ENCODE results near the gene KIAA0586. TPM values are rescaled to one million over a fixed set of nuclear protein-coding genes. Genes with fewer than 3 reads are reported as not detected.
A peak's percentile ranks its signal among the peaks of the same experiment; 100 is the strongest.

Gene KIAA0586
- 25.9 and 29.2 TPM in 2 replicates for total RNA-seq
- polyA plus RNA-seq, result 5.9 and 7.4 TPM in 2 replicates
- polyA plus RNA-seq (2011; cell fraction: cytosol; rRNA removed), result 12.2 TPM in 2 replicates
- polyA plus RNA-seq (2011; cell fraction: nucleus; rRNA removed), result 21.0 and 25.2 TPM in 2 replicates
- 12.8 and 24.4 TPM in 2 replicates for polyA plus RNA-seq (2012)
- polyA minus RNA-seq, result 24.4 and 26.4 TPM in 2 replicates
- 24.9 TPM for polyA minus RNA-seq (2011; cell fraction: cytosol; rRNA and poly(A)+ RNA removed)
- polyA minus RNA-seq (2011; cell fraction: nucleus; rRNA and poly(A)+ RNA removed), result 33.9 and 47.3 TPM in 2 replicates
- percentile 74 among the genes with signal in this experiment for Bru-seq, nascent RNA
- percentile 56 among the genes with signal in this experiment for BruChase-seq, experiment 1, labeled RNA remaining after a 6-hour chase
- percentile 59 among the genes with signal in this experiment for BruChase-seq, experiment 2, labeled RNA remaining after a 2-hour chase
- long read RNA-seq, partial matches to known transcripts, result 7 of 28 reads
- long read RNA-seq, other reads (novel, unspliced or antisense), result 21 of 28 reads

- no peaks in the 10 kb centered on the region for H3K27me3 ChIP-seq (ENCODE audit: control insufficient read depth in 2 of 2, insufficient read depth in 2 of 2, low read length in 2 of 2)
- intact Hi-C loops (cut with micrococcal nuclease) (loop anchor here (1.0 to 5.0 kb wide), 6 partner anchors 31 to 1160 kb away; partner anchors contain the start of genes ACTR10, AP5M1, ARID4A and EXOC5), dilution Hi-C loops (cut with MboI; ENCODE audit: extremely low pct_ligation_motif_present, low sequenced_read_pairs) (no loop called here)
- H3K79me2 ChIP-seq (ENCODE audit: control insufficient read depth, insufficient read depth, low read length), result peaks cover 45% of the 10 kb centered on the region
- peak within 1 kb of the TSS; percentile 94 for H2AFZ ChIP-seq (ENCODE audit: low read depth, low read length)
- peak within 1 kb of the TSS; percentile 98 for H3K9ac ChIP-seq (replicated peaks; ENCODE audit: extremely low read depth, insufficient read depth, low read length)
- H4K20me1 ChIP-seq (replicated peaks; ENCODE audit: control insufficient read depth, extremely low read depth, insufficient read depth, low read length), result no peaks in the 10 kb centered on the region
- peak within 1 kb of the TSS; percentile 95 for H3K27ac ChIP-seq (ENCODE audit: insufficient read depth, low read depth, low read length)
- POLR2A ChIA-PET, result interaction anchor here (0.9 to 1.0 kb wide), 2 partner anchors 129 to 183 kb away, joined by 3 read pairs; partner anchors contain the start of genes ARID4A and PSMA3
- TF ChIP-seq MAX (IDR thresholded peaks at IDR 0.05; ENCODE audit: insufficient read depth, insufficient read length) (peak; percentile 5), GATA2 (IDR thresholded peaks at IDR 0.05; ENCODE audit: insufficient read depth, insufficient read length, low read depth, low read length) (no peak), POLR2A (IDR thresholded peaks at IDR 0.05; ENCODE audit: low read depth, low read length) (peak; percentile 88), FOS (IDR thresholded peaks at IDR 0.05; ENCODE audit: borderline replicate concordance, insufficient read depth, low read length) (peak; percentile 16), POLR2AphosphoS5 (IDR thresholded peaks at IDR 0.05; ENCODE audit: insufficient read depth, low read depth, low read length) (peak; percentile 35)
- CTCF ChIA-PET, result interaction anchor here (0.9 to 2.7 kb wide), 6 partner anchors 17 to 628 kb away, joined by 3 to 9 read pairs (median 3); partner anchors contain the start of genes ARID4A and TOMM20L
- FAIRE-seq (peak; percentile 83), DNase-seq (ENCODE audit: low read depth, low spot score) (peak; percentile 98)
- no peaks in the 10 kb centered on the region for H3K9me1 ChIP-seq (replicated peaks; ENCODE audit: control insufficient read depth, extremely low read depth, insufficient read depth, low read length)
- H3K4me1 ChIP-seq (ENCODE audit: control insufficient read depth, extremely low read depth, insufficient read depth, low read length), result peaks cover 21% of the 10 kb centered on the region
- H3K4me2 ChIP-seq (ENCODE audit: insufficient read depth, low read length), result peak within 1 kb of the TSS; percentile 96
- H3K9me3 ChIP-seq (replicated peaks; ENCODE audit: control insufficient read depth, insufficient read depth, low read length), result no peaks in the 10 kb centered on the region
- H3K4me3 ChIP-seq (replicated peaks in 1 of 3; ENCODE audit: insufficient read depth in 1 of 3, low read depth in 1 of 3, low read length in 3 of 3), result peak within 1 kb of the TSS; percentile 72 to 96 (median 85)
- BruUV-seq (replicated peaks), result TSS peak; percentile 76
- H3K36me3 ChIP-seq (ENCODE audit: control insufficient read depth in 2 of 2, extremely low read depth in 1 of 2, insufficient read depth in 2 of 2, low read length in 2 of 2), result peaks cover 0 to 2% of the 10 kb centered on the region in 2 experiments
Observed at GRCh38 chr14:58427281-58428117, at the start of gene KIAA0586, which contains the start of gene TIMM9. TSS of gene KIAA0586 (plus strand) at chr14:58427719. CDS start at chr14:58428265, 546 bp downstream. TSS of gene TIMM9 (minus strand) at chr14:58427531. CDS start at chr14:58411945, 15,586 bp downstream.
